Neural progenitor cell (in vitro differentiated cells): Measurements from ENCODE around the gene ATG13.

ENCODE experiments used
- EZH2 ChIP-seq: fragments of 200-600 bp; sonication (generic); IDR thresholded peaks from 2 replicates; pipeline ENCODE4 v1.6.1; 2017; ENCODE audit warnings: antibody characterized with exemption, mild to moderate bottlenecking, moderate library complexity
- EZH2phosphoT487 ChIP-seq: fragments of 200-600 bp; sonication (generic); IDR thresholded peaks from 2 replicates; pipeline ENCODE4 v1.6.1; 2017; ENCODE audit warnings: antibody characterized with exemption
- TF ChIP-seq, protein P1 (sequence below): fragments of 200-600 bp; sonication (generic); IDR thresholded peaks from 2 replicates; pipeline ENCODE4 v1.5.1; 2017; ENCODE audit warnings: antibody characterized with exemption, mild to moderate bottlenecking

GRCh38 chr11:46593550-46594373 is 23.6 kb upstream of the ATG13 start, which contains the start of gene AMBRA1:
- TF ChIP-seq, protein P1, sequence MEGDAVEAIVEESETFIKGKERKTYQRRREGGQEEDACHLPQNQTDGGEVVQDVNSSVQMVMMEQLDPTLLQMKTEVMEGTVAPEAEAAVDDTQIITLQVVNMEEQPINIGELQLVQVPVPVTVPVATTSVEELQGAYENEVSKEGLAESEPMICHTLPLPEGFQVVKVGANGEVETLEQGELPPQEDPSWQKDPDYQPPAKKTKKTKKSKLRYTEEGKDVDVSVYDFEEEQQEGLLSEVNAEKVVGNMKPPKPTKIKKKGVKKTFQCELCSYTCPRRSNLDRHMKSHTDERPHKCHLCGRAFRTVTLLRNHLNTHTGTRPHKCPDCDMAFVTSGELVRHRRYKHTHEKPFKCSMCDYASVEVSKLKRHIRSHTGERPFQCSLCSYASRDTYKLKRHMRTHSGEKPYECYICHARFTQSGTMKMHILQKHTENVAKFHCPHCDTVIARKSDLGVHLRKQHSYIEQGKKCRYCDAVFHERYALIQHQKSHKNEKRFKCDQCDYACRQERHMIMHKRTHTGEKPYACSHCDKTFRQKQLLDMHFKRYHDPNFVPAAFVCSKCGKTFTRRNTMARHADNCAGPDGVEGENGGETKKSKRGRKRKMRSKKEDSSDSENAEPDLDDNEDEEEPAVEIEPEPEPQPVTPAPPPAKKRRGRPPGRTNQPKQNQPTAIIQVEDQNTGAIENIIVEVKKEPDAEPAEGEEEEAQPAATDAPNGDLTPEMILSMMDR = no peak
- TF ChIP-seq EZH2 (peak; percentile 12), EZH2phosphoT487 (peak; percentile 36)
